Measurements from ENCODE around the gene DUS4L. TPM values are rescaled to one million over a fixed set of nuclear protein-coding genes. Genes with fewer than 3 reads are reported as not detected.

The DUS4L gene
- total and polyA plus RNA-seq, 2 experiments from 2014 or later = 5.4 to 12.5 TPM

DNA sequence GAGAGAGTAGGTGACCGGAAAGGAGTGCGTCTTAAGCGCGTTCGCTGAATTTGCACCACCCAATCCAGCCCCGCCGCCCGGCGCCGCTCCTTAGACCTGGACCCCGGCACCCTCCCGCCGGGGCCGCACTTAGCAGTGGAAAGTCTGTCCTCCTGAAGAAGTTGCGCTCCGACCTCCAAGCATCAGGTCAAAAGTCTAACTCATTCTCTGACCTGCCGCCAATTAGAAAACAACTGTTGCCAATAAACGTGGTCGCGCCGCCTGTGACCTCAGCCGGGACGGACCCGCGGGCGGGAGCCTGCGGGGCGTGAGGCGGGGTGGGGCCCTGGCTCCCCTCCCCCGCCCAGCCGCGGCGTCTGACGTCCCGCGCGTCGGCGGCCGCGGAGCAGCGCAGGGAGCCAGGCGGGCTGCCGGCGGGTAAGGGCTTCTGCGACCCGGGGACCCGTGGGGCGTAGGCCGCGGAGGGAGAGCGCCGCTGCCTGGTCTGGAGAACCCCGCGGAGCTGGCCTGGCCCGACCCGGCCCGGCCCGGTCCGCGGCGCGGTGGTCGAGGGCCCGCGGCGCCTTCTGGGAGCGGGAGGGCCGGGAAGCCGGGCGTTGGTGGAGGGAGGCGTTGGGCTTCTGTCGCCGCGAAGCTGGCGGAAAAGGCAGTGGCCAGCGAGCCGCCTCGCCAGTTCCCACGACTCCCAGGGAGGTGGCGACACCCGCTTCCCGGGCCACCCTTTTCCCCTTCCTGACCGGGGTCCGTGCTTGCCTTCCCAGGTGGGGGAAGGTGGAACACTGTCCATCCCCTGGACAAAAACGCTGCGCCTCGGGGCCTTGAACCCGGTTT lies 16.3 kb downstream of the DUS4L start, which contains the start of gene BCAP29:
Gene BCAP29 (plus strand): TSS at position 362 of the 831 bp plus-strand sequence. CDS start 527 bp downstream, outside the sequence.
- Histone ChIP-seq H3K27me3 (no peaks in the 10 kb centered on the region), H3K9me2 (replicated peaks; ENCODE audit: insufficient read depth) (no peaks in the 10 kb centered on the region), H3K9me3 (ENCODE audit: low read depth) (no peaks in the 10 kb centered on the region), H3K4me2 (peak within 1 kb of the TSS; percentile 89), H3K27ac (peak within 1 kb of the TSS; percentile 91), H3K36me3 (replicated peaks; ENCODE audit: insufficient read depth, low read depth) (no peaks in the 10 kb centered on the region), H2AFZ (peak within 1 kb of the TSS; percentile 99), H3K79me2 (peaks cover 6% of the 10 kb centered on the region), H3K4me1 (ENCODE audit: insufficient read depth) (peaks cover 7% of the 10 kb centered on the region), H4K20me1 (ENCODE audit: insufficient read depth, poor library complexity, severe bottlenecking) (no peaks in the 10 kb centered on the region), H3K4me3 (peak within 1 kb of the TSS; percentile 93)
- WGBS (ENCODE audit: low lambda C conversion rate, missing lambda C conversion rate) = under 1% methylated on average over 35 of the region's 89 CpGs
- DNase-seq (ENCODE audit: low spot score) = peak; percentile 88
- TF ChIP-seq EZH2phosphoT487 (IDR thresholded peaks at IDR 0.05; ENCODE audit: low read depth, severe bottlenecking, unreplicated experiment) = no peak
- TF ChIP-seq, protein P1, sequence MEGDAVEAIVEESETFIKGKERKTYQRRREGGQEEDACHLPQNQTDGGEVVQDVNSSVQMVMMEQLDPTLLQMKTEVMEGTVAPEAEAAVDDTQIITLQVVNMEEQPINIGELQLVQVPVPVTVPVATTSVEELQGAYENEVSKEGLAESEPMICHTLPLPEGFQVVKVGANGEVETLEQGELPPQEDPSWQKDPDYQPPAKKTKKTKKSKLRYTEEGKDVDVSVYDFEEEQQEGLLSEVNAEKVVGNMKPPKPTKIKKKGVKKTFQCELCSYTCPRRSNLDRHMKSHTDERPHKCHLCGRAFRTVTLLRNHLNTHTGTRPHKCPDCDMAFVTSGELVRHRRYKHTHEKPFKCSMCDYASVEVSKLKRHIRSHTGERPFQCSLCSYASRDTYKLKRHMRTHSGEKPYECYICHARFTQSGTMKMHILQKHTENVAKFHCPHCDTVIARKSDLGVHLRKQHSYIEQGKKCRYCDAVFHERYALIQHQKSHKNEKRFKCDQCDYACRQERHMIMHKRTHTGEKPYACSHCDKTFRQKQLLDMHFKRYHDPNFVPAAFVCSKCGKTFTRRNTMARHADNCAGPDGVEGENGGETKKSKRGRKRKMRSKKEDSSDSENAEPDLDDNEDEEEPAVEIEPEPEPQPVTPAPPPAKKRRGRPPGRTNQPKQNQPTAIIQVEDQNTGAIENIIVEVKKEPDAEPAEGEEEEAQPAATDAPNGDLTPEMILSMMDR (IDR thresholded peaks at IDR 0.05; ENCODE audit: poor library complexity) = peak; percentile 34
- no peak for TF ChIP-seq EZH2 (IDR thresholded peaks at IDR 0.05; ENCODE audit: borderline replicate concordance)

DNA sequence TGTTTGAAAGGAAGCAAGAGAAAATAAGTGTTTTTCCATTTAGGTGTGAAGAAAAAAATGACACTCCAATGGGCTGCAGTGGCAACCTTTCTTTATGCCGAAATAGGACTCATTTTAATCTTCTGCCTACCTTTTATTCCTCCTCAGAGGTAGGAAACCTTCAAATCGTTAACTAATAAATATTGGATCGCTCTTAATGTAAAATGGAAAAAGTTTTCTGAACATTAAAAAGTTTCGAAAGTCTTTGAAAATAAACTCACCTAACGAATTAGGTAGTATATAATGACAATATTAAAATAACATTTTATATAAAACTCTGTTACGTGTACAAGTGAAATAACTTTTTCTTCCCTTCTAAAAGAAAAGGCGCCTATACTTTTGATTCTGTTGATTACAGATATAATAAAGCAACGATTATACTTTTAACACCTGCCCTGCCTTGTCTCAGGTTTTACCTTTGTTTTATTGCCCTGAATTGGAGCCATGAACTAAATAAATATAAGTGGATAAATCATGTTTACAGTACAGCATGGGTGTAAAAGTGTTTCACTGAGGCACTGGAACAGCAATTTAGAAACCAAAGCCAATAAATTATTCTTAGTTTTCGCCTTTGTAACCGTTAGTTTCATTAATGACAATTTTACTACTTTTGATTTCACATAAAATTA lies 17.1 kb downstream of the DUS4L start:
- Histone ChIP-seq H3K4me3 (peak overlapping the region; percentile 93), H3K4me1 (ENCODE audit: insufficient read depth) (peaks cover 7% of the 10 kb centered on the region), H4K20me1 (ENCODE audit: insufficient read depth, poor library complexity, severe bottlenecking) (no peaks in the 10 kb centered on the region), H3K36me3 (replicated peaks; ENCODE audit: insufficient read depth, low read depth) (no peaks in the 10 kb centered on the region), H3K27me3 (no peaks in the 10 kb centered on the region), H3K4me2 (peak overlapping the region; percentile 89), H3K79me2 (peaks cover 6% of the 10 kb centered on the region), H3K9me2 (replicated peaks; ENCODE audit: insufficient read depth) (no peaks in the 10 kb centered on the region), H3K9me3 (ENCODE audit: low read depth) (no peaks in the 10 kb centered on the region), H3K27ac (peak overlapping the region; percentile 91), H2AFZ (peak overlapping the region; percentile 99)
- DNase-seq (ENCODE audit: low spot score) = no peak
- TF ChIP-seq, protein P1 (IDR thresholded peaks at IDR 0.05; ENCODE audit: poor library complexity) = no peak
- TF ChIP-seq EZH2 (IDR thresholded peaks at IDR 0.05; ENCODE audit: borderline replicate concordance) (no peak), EZH2phosphoT487 (IDR thresholded peaks at IDR 0.05; ENCODE audit: low read depth, severe bottlenecking, unreplicated experiment) (no peak)
- WGBS (ENCODE audit: low lambda C conversion rate, missing lambda C conversion rate) = 53% methylated on average over 10 of the region's 10 CpGs

DNA sequence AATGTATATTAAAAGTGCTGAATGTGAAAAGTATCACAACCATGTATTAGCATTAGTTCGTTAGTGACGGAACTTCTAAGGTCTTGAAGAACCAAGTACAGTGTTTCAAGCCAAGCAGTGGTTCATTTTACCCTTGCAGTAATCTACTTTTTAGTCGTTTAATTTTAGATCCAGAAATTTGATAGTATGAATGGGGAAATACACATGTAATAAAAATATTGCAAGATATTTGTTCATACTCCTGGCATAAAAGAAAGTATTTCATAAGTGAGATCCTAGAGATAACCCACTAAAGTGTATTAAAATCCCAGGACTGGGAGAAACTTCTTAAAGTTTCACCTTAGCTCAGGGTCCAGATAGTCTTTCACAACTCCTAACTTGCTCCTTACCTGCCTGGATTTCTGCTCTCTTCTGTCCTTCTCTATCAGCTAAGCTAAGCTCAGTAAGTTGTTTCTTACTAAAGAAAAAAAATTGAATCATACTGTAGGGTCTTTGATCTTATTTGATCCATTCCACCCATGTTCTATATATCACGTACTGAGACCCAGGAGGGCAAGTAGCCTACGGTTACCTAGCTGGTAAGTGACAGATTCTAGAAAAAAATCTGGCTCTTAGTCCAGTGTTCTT lies 17.7 kb downstream of the DUS4L start:
- Histone ChIP-seq H2AFZ (no peak overlapping the region), H3K4me3 (peak overlapping the region; percentile 93), H3K4me1 (ENCODE audit: insufficient read depth) (peaks cover 7% of the 10 kb centered on the region), H3K9me3 (ENCODE audit: low read depth) (no peaks in the 10 kb centered on the region), H3K9me2 (replicated peaks; ENCODE audit: insufficient read depth) (no peaks in the 10 kb centered on the region), H3K27ac (no peak overlapping the region), H4K20me1 (ENCODE audit: insufficient read depth, poor library complexity, severe bottlenecking) (no peaks in the 10 kb centered on the region), H3K36me3 (replicated peaks; ENCODE audit: insufficient read depth, low read depth) (no peaks in the 10 kb centered on the region), H3K79me2 (peaks cover 6% of the 10 kb centered on the region), H3K4me2 (peak overlapping the region; percentile 89), H3K27me3 (no peaks in the 10 kb centered on the region)
- WGBS (ENCODE audit: low lambda C conversion rate, missing lambda C conversion rate) = 84% methylated on average over 5 of the region's 5 CpGs
- TF ChIP-seq EZH2phosphoT487 (IDR thresholded peaks at IDR 0.05; ENCODE audit: low read depth, severe bottlenecking, unreplicated experiment) (no peak), EZH2 (IDR thresholded peaks at IDR 0.05; ENCODE audit: borderline replicate concordance) (no peak)
- TF ChIP-seq, protein P1 (IDR thresholded peaks at IDR 0.05; ENCODE audit: poor library complexity) = no peak
- no peak for DNase-seq (ENCODE audit: low spot score)
